CD4-positive, CD25-positive, alpha-beta regulatory T cell (primary cell): ENCODE data around the gene FHIT. TPM values are rescaled to one million over a fixed set of nuclear protein-coding genes. Genes with fewer than 3 reads are reported as not detected.
"Not testable (repeated sequence)": the region's sequence is repeated elsewhere in the genome, so short reads cannot be mapped to it uniquely, and the experiment has no call there.

Source experiments
- ATAC-seq, 2 donors: fragments of 150-1000 bp; cut with Tn5 transposase; one replicate each; pipeline ENCODE4 v1.10.0; 2021; ENCODE audit warnings: low read depth in 2 of 2, moderate number of reproducible peaks in 2 of 2, moderate library complexity in 1 of 2
- DNase-seq, 3 donors: peaks; one replicate each; pipeline versions ENCODE4 v3.0.0 to v3.0.0-alpha.2; 2012 to 2022; ENCODE audit warnings: mixed read lengths in 1 of 3
- H3K27ac ChIP-seq: one replicate; pipeline ENCODE4 v1.7.0; 2013; ENCODE audit warnings: mild to moderate bottlenecking, low read length; ENCODE audit not compliant: insufficient read depth, poor library complexity, severe bottlenecking
- H3K27me3 ChIP-seq: one replicate; pipeline ENCODE4 v1.7.0; 2013; ENCODE audit warnings: low read length; ENCODE audit not compliant: control insufficient read depth, insufficient read depth
- H3K36me3 ChIP-seq: one replicate; pipeline ENCODE4 v1.7.0; 2013; ENCODE audit warnings: mild to moderate bottlenecking, low read length, moderate library complexity; ENCODE audit not compliant: control insufficient read depth, insufficient read depth
- H3K4me1 ChIP-seq: 2 replicates; pipeline ENCODE4 v1.7.0; 2013; ENCODE audit warnings: mild to moderate bottlenecking, low read length; ENCODE audit not compliant: insufficient read depth, control insufficient read depth, poor library complexity, severe bottlenecking
- H3K4me3 ChIP-seq: one replicate; pipeline ENCODE4 v1.7.0; 2013; ENCODE audit warnings: low read depth, mild to moderate bottlenecking, low read length, moderate library complexity
- H3K9me3 ChIP-seq, 2 experiments: 1 replicate in 1 of 2; 2 replicates in 1 of 2; pipeline ENCODE4 v1.7.0; 2013; ENCODE audit warnings: low read length in 2 of 2, mild to moderate bottlenecking in 1 of 2, moderate library complexity in 1 of 2; ENCODE audit not compliant: control insufficient read depth in 2 of 2
- H3K27ac Mint-ChIP-seq, 3 donors: one replicate each; pipeline ENCODE4 v1.8.0; 2020 to 2022; ENCODE audit warnings: mild to moderate bottlenecking in 3 of 3, mixed read lengths in 3 of 3, moderate library complexity in 2 of 3
- H3K27me3 Mint-ChIP-seq: one replicate; pipeline ENCODE4 v1.8.0; 2022; ENCODE audit warnings: mild to moderate bottlenecking, mixed read lengths
- H3K36me3 Mint-ChIP-seq: one replicate; pipeline ENCODE4 v1.8.0; 2020; ENCODE audit warnings: mixed read lengths
- H3K4me1 Mint-ChIP-seq, 4 donors: one replicate each; pipeline ENCODE4 v1.8.0; 2020 to 2022; ENCODE audit warnings: mixed read lengths in 4 of 4, mild to moderate bottlenecking in 1 of 4
- H3K4me3 Mint-ChIP-seq, 4 donors: one replicate each; pipeline ENCODE4 v1.8.0; 2020 to 2022; ENCODE audit warnings: mild to moderate bottlenecking in 4 of 4, mixed read lengths in 4 of 4, moderate library complexity in 3 of 4
- H3K9me3 Mint-ChIP-seq, 7 donors: one replicate each; pipeline ENCODE4 v1.8.0; 2020 to 2022; ENCODE audit warnings: mixed read lengths in 7 of 7, mild to moderate bottlenecking in 3 of 7, moderate library complexity in 2 of 7
- polyA plus RNA-seq, 4 donors: library from polyadenylated mRNA; unstranded; fragments of 300-500 nt; fragmentation: Illumina TruSeq; gene quantifications; one replicate each; pipeline ENCODE4 v1.2.3, GENCODE V29; 2021
- total RNA-seq: library from RNA; stranded (reverse); gene quantifications from one replicate; pipeline ENCODE4 v1.2.3, GENCODE V29; 2022

Gene FHIT
- total and polyA plus RNA-seq, 5 donors from 2014 or later = 7.8 to 120 (median 14.4) TPM

DNA sequence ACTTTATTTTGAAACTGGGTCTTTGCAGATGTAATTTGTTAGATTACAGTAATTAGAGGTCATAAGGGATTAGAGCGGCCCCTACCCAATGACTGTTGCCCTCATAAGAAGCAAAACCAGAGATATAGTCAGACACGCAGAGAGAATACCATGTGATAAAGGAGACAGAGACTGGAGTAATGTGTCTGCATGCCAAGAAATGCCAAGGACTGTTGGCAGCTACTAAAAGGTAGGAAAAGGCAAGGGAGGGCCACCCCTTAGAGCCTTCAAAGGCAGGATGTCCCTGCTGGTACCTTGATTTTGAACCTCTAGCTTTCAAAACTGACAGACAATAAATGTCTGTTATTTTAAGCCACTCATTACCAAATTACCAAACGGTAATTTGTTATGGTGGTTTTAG lies 548.2 kb downstream of the FHIT start:
- no peaks in the 10 kb centered on the region for H3K36me3 ChIP-seq
- H3K9me3 ChIP-seq = no peaks in the 10 kb centered on the region
- H3K27me3 ChIP-seq = no peaks in the 10 kb centered on the region
- Mint-ChIP-seq H3K36me3 (no peaks in the 10 kb centered on the region), H3K27me3 (no peaks in the 10 kb centered on the region), H3K27ac (no peak overlapping the region), H3K4me1 (no peaks in the 10 kb centered on the region), H3K4me3 (no peak overlapping the region), H3K9me3 (peaks cover 0 to 6% (median 0%) of the 10 kb centered on the region in 7 donors)
- ATAC-seq (no peak), DNase-seq (no peak)
- H3K4me3 ChIP-seq = no peak overlapping the region
- no peaks in the 10 kb centered on the region for H3K4me1 ChIP-seq
- H3K27ac ChIP-seq = no peak overlapping the region

DNA sequence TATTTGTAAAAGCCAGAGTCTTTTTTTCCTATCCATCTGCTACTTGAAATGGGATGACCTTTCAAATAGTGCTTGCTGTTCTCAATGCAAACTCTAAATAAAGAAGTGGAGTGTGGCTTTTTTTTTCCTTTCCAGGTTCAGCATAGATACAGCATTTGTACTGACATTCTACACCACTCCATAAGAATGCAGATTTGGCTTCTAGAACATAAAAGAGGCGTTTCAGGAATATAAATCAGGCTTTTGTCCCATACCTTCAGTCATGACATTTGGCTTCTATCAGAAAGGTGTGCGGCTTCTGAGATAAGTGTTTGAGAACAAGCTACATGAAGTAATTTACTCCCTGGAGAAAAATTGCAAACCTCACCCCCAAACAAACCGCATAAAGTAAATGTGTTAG lies 553.1 kb downstream of the FHIT start:
- no peaks in the 10 kb centered on the region for H3K27me3 Mint-ChIP-seq
- H3K9me3 ChIP-seq = no peaks in the 10 kb centered on the region
- no peak overlapping the region for H3K4me3 Mint-ChIP-seq
- H3K4me1 Mint-ChIP-seq = no peaks in the 10 kb centered on the region
- no peak overlapping the region for H3K4me3 ChIP-seq
- no peaks in the 10 kb centered on the region for H3K27me3 ChIP-seq
- H3K9me3 Mint-ChIP-seq = peaks cover 0 to 2% (median 0%) of the 10 kb centered on the region in 7 donors
- no peaks in the 10 kb centered on the region for H3K36me3 Mint-ChIP-seq
- ATAC-seq (no peak), DNase-seq (no peak)
- no peaks in the 10 kb centered on the region for H3K36me3 ChIP-seq
- no peak overlapping the region for H3K27ac Mint-ChIP-seq
- H3K27ac ChIP-seq = no peak overlapping the region
- no peaks in the 10 kb centered on the region for H3K4me1 ChIP-seq

DNA sequence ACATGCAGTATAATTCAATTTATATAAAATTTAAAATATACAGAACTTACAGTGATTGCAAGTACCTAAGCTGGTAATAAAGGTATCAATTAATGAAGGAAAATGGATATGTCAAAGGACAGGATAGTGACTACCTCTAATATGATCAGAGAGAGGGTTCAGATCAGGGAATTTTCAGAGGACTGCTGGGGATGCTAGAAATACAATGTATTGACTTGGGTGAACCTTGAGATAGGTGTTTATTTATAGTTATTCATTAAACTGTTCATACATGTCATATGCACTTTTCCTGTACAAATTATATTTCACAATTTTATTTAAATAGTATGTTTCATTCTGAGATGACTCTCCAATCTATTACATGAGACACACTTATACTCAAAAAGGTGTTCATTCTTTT lies 554.1 kb downstream of the FHIT start:
- Mint-ChIP-seq H3K9me3 (peaks cover 0 to 2% (median 0%) of the 10 kb centered on the region in 7 donors), H3K4me3 (no peak overlapping the region), H3K27me3 (peaks cover 4% of the 10 kb centered on the region), H3K36me3 (no peaks in the 10 kb centered on the region), H3K4me1 (no peaks in the 10 kb centered on the region), H3K27ac (no peak overlapping the region)
- H3K36me3 ChIP-seq = no peaks in the 10 kb centered on the region
- ATAC-seq = no peak
- H3K4me1 ChIP-seq = no peaks in the 10 kb centered on the region
- H3K27me3 ChIP-seq = no peaks in the 10 kb centered on the region
- H3K4me3 ChIP-seq = no peak overlapping the region
- H3K27ac ChIP-seq = no peak overlapping the region
- no peak for DNase-seq
- H3K9me3 ChIP-seq = no peaks in the 10 kb centered on the region

DNA sequence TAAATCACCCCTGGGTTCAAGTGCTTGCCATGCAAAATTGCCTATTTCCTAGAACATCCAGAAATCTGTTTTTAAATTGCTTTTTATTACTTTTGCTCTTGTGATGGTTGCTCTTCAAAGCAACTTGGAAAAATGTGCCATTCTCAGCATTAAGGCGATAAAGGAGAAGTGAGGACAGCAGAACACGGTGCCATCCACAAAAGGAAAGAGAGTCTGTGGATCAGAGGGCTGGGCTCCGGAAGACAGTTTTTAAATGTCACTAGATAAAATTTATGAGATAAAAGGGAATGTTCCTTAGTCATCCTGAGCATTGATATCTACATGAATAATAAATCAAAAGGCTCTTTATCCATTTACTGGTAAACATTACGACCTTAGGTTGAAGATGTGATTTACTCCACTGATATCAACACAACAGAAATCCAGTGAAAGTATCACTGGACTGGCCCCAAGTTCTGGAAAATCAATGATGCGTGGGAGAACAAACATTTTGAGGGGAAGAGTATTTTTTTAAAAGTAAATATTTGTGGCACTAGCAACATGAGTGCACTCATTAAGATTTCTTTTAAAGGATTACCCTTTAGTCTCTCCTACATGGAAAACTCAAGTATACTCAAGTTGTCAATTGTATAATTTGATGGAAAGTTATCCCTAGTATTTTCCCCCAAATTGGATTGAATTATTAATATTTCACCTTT lies 554.7 kb downstream of the FHIT start:
- H3K4me3 Mint-ChIP-seq = no peak overlapping the region
- DNase-seq = no peak
- H3K4me1 Mint-ChIP-seq = no peaks in the 10 kb centered on the region
- Histone ChIP-seq H3K4me1 (no peaks in the 10 kb centered on the region), H3K9me3 (no peaks in the 10 kb centered on the region), H3K27ac (no peak overlapping the region), H3K36me3 (no peaks in the 10 kb centered on the region), H3K27me3 (no peaks in the 10 kb centered on the region), H3K4me3 (no peak overlapping the region)
- H3K27me3 Mint-ChIP-seq = peaks cover 5% of the 10 kb centered on the region
- H3K36me3 Mint-ChIP-seq = no peaks in the 10 kb centered on the region
- peaks cover 0 to 2% (median 0%) of the 10 kb centered on the region in 7 donors for H3K9me3 Mint-ChIP-seq
- no peak overlapping the region for H3K27ac Mint-ChIP-seq
- no peak for ATAC-seq

DNA sequence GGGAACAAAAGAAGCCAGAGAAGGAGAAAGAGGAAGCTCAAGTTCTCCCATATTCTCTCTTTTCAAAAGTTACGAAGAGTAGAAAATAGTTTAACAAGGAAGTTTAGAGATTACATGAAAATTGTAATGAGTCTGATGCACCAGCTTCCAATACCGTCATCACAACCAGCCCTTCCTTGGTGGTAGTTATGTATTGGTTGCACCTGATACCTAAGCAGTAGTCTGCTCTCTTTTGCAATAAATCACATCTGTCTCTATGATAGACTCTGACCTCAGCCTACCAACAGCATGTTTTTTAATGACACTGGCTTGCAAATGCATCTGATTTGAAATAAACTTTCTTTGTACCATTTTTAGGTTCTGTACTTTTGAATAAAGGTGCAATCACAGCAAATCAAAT lies 575.8 kb downstream of the FHIT start:
- Mint-ChIP-seq H3K9me3 (peaks cover 0 to 7% (median 1%) of the 10 kb centered on the region in 7 donors), H3K36me3 (no peaks in the 10 kb centered on the region), H3K27me3 (peaks cover 4% of the 10 kb centered on the region), H3K4me1 (peaks cover 0 to 2% (median 0%) of the 10 kb centered on the region in 4 donors), H3K27ac (no peak overlapping the region), H3K4me3 (no peak overlapping the region)
- DNase-seq (no peak), ATAC-seq (no peak)
- H3K4me3 ChIP-seq = no peak overlapping the region
- H3K36me3 ChIP-seq = no peaks in the 10 kb centered on the region
- H3K27ac ChIP-seq = no peak overlapping the region
- no peaks in the 10 kb centered on the region for H3K27me3 ChIP-seq
- no peaks in the 10 kb centered on the region for H3K4me1 ChIP-seq
- H3K9me3 ChIP-seq = no peaks in the 10 kb centered on the region

DNA sequence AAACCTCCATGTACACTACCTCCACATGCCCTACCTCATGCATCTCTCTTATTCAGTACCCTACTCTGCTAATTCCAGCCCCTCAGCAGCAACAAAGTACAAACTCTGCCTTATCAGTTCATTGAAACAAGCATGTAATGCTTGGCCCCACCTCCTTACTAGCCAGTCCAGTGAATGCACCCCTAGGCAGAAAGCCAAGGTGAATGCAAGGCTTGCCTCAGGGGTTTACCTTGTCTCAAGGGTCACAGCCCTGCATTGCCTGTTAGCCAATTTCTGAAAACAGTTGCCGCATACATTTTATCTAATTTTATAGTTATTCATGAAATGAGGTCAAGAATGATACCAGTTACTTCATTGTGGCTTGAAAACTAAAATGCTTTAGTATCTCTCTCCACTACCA lies 576.4 kb downstream of the FHIT start:
- no peaks in the 10 kb centered on the region for H3K27me3 ChIP-seq
- H3K27ac ChIP-seq = no peak overlapping the region
- H3K36me3 ChIP-seq = no peaks in the 10 kb centered on the region
- peaks cover 0 to 2% (median 0%) of the 10 kb centered on the region in 4 donors for H3K4me1 Mint-ChIP-seq
- no peak for DNase-seq
- peaks cover 4% of the 10 kb centered on the region for H3K27me3 Mint-ChIP-seq
- no peaks in the 10 kb centered on the region for H3K4me1 ChIP-seq
- no peak overlapping the region for H3K4me3 ChIP-seq
- ATAC-seq = no peak
- H3K36me3 Mint-ChIP-seq = no peaks in the 10 kb centered on the region
- H3K4me3 Mint-ChIP-seq = no peak overlapping the region
- peaks cover 0 to 7% (median 1%) of the 10 kb centered on the region in 7 donors for H3K9me3 Mint-ChIP-seq
- no peaks in the 10 kb centered on the region for H3K9me3 ChIP-seq
- no peak overlapping the region for H3K27ac Mint-ChIP-seq

DNA sequence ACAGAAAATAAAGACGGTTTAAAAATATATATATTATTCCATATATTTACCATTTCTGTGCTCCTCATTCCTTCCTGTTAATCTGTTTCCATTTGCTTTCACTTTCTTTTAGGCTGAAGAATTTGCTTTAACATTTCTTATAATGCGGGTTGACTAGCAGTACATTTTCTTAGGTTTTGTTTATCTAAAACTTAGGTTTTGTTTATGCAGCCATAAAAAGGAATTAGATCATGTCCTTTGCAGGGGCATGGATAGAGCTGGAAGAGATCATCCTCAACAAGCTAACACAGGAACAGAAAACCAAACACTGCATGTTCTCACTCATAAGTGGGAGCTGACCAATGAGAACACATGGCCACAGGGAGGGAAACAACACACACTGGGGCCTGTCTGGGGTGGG lies 578.1 kb downstream of the FHIT start:
- Histone ChIP-seq H3K27me3 (no peaks in the 10 kb centered on the region), H3K4me3 (no peak overlapping the region), H3K4me1 (no peaks in the 10 kb centered on the region), H3K36me3 (no peaks in the 10 kb centered on the region), H3K27ac (no peak overlapping the region), H3K9me3 (no peaks in the 10 kb centered on the region)
- H3K4me3 Mint-ChIP-seq = no peak overlapping the region
- peaks cover 4% of the 10 kb centered on the region for H3K27me3 Mint-ChIP-seq
- no peaks in the 10 kb centered on the region for H3K36me3 Mint-ChIP-seq
- H3K9me3 Mint-ChIP-seq = peaks cover 0 to 7% (median 2%) of the 10 kb centered on the region in 7 donors
- ATAC-seq (no peak), DNase-seq (no peak)
- H3K4me1 Mint-ChIP-seq = peaks cover 0 to 2% (median 0%) of the 10 kb centered on the region in 4 donors
- H3K27ac Mint-ChIP-seq = no peak overlapping the region

DNA sequence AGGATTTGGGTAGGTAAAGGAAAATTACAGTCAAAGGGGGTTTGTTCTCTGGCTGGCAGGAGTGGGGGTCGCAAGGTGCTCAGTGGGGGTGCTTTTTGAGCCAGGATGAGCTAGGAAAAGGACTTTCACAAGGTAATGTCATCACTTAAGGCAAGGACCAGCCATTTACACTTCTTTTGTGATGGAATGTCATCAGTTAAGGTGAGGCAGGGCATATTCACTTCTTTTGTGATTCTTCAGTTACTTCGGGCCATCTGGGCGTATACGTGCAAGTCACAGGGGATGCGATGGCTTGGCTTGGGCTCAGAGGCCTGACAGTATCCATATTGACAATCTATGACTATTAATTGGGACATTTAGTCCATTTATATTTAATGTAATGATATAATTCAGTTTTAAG lies 578.9 kb downstream of the FHIT start:
- H3K27ac Mint-ChIP-seq, H3K27ac ChIP-seq, DNase-seq, H3K4me3 ChIP-seq, H3K9me3 ChIP-seq, H3K4me1 ChIP-seq, H3K27me3 Mint-ChIP-seq, H3K27me3 ChIP-seq, H3K36me3 ChIP-seq, ATAC-seq, H3K36me3 Mint-ChIP-seq, H3K4me1 Mint-ChIP-seq, H3K4me3 Mint-ChIP-seq: not testable (repeated sequence)
- peaks cover 0 to 10% (median 2%) of the 10 kb centered on the region in 7 donors for H3K9me3 Mint-ChIP-seq
